HG03442 (cell line): ENCODE data around the gene TRMT5.

Source experiments
- ATAC-seq: cut with Tn5 transposase; IDR thresholded peaks from one replicate; pipeline ENCODE4 v1.9.1; 2021; ENCODE audit warnings: mild to moderate bottlenecking, moderate library complexity; ENCODE audit not compliant: unreplicated experiment

TRMT5 gene, protein sequence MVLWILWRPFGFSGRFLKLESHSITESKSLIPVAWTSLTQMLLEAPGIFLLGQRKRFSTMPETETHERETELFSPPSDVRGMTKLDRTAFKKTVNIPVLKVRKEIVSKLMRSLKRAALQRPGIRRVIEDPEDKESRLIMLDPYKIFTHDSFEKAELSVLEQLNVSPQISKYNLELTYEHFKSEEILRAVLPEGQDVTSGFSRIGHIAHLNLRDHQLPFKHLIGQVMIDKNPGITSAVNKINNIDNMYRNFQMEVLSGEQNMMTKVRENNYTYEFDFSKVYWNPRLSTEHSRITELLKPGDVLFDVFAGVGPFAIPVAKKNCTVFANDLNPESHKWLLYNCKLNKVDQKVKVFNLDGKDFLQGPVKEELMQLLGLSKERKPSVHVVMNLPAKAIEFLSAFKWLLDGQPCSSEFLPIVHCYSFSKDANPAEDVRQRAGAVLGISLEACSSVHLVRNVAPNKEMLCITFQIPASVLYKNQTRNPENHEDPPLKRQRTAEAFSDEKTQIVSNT

DNA sequence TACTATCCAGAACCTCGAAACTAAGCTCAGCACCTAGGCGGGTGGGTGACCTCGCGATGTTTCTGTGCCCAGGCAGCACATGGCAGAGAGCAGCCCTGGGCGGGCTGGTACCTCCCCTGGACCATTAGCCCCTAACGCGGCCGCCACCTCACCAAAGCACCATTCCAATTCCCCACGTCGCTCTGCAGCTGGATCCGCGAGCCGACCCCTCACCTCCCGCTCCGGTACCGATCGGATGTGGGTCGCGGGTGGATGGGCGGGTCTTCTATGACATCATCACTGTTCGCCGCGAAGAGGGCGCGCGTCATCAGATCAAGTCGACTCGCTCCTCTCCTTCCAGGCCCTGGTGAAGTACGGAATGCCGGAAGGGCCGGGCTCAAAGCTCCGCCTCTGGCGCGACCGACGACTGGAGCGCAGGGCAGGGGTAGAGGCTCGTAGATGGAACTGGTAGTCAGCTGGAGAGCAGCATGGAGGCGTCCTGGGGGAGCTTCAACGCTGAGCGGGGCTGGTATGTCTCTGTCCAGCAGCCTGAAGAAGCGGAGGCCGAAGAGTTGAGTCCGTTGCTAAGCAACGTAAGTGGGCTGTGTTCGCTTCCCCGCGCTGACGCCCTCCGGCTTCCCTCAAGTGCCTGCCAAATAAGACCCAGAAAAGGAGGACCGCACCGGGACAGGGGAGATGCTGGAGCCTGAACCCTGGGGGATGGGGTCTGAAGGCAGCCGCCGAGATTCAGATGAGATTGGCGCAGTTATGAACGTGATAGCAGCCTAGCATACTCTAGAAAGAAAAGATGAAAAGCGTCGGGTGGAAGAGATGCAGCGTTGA, at the start of gene TRMT5, which contains the start of gene SLC38A6:
TRMT5 (minus strand) TSS at position 269 of the 822 bp plus-strand sequence; CDS start at position 163, 106 bp downstream.
SLC38A6 (plus strand) TSS at position 435 of the 822 bp plus-strand sequence; CDS start at position 468, 33 bp downstream.
- peak; percentile 82 for ATAC-seq

DNA sequence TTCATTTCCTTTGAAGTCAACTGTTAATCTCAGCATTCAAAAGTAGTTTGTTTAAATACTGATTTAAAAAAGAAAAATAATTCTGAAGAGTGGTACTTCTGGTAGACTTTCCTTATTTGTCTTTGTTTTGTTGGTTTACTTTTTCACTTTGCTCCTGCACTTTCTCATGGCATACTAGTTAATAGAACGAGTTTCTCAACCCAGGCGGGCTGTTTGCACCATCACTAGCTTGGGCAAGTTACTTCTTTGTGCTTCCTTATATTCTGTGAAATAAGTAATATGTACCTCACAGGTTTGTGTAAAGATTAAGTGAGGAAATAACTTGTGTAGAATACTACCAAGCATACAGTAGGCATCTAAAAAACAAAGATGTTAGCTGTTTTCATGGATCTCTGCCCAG, 45.6 kb upstream of the TRMT5 start:
- no peak for ATAC-seq

DNA sequence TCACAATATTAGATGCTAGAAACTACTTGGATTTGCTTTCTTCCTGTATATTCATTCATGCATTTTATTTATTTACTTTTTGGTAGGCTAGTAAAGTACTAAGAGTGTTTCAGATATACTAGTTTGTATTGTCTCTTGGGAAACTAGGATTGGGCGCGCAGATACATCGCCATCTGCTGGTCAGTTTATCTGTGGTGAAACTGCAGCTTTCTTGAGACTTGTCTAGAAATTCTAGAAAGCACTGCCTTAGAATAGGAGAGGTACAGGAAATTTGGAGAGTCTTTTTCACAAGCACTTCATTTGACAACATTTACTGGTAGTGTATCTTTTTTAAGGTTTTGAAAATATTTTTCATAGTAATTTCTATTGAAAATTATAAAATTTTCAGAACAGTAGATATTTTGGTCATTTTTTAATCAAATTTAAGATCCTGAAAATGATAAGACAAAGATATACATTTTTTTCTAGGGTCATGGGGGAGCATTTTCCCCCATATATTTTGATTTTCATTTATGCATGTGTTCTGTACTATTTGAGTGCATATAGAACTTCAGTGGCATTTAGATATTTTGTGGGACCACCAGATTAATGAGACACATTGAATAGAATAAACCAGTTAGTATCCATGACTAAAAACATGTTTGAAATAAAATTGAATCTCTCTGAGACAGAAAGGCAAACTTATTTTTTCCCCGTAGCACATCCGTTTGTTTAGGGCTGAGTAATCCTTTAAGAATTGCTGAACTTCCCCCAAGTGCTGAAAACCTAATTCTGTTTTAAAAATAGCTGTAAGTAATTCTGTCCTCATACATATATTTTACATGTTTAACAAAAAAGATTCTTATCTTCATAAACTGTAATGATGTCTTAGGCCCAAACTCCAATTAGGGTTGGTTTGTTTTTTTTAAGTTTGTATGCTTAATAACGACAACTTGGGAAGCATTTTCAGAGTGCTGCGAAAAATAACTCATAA, 44.7 kb upstream of the TRMT5 start:
- peak; percentile 46 for ATAC-seq

DNA sequence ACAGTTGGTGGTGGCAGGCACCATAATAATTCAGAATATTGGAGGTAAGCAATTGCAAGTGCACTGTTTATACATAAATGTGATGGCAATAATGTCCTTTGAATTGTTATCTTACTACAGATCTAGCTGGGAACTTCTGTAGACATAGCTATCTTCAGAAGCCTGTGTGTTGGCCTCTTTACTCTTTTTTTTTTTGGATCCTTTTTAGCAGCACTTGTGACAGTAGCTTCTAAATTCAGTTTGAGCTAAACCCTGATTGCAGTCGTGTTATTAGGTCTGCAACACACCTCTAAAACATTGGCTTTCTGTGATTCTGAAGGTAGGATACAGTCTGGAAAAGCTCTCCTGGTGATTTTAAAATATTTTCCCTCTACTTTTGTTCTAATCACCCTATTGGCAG, 38.7 kb upstream of the TRMT5 start:
- no peak for ATAC-seq

DNA sequence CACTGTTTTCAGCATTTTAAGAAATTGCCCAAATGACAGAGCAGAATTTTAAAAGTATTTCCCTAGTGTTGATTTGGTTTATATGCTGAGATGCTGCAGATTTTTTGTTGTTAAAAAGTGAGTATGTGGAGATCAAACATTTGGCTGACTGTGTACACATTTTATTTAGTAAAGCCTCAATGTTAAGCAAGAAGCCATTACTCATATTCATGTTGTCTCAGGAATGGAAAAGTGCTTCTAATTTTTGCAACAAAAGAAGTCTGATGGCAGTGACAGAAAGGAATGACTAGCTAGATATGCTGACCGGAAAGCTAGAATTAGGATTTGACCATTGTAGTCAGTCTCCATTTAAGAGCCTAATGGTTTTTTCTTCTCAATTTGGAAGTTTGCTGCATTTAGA, 22.7 kb upstream of the TRMT5 start:
- ATAC-seq = no peak

DNA sequence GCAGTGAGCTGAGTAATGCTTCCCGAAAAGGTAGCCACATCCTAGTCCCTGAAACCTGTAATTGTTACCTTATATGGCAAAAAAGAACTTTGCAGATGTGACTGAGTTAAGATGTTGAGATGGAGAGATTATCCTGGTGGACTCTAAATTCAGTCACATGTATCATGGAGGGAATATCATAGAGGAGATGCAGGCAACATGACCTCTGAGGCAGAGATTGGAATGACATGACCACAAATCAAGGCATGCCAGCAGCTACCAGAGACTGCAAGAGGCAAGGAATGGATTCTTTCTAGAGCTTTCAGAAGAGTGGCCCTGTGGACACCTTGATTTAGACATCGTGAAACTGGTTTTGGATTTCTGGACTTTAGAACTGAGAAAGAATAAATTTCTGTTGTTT, 18.7 kb upstream of the TRMT5 start:
- no peak for ATAC-seq

DNA sequence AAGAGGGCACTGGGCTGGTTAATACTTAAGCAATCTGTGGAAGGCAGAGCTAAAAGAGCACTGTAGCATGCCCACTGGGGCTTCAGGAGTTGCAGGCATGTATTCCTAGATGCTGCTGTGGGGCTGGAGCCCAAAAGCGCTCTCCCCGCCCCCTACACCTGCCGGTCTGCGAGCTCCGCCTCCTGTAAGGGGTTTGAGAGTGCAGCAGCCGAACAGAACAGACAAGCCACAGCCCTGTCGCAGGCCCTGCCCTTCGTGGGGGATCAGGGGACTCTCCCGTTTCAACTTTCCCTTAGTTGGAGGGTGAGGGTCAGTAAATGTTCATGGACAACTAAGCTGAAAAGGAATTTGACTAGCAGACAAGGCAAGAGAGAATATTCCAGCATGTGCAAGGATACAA, 17.7 kb upstream of the TRMT5 start:
- no peak for ATAC-seq

DNA sequence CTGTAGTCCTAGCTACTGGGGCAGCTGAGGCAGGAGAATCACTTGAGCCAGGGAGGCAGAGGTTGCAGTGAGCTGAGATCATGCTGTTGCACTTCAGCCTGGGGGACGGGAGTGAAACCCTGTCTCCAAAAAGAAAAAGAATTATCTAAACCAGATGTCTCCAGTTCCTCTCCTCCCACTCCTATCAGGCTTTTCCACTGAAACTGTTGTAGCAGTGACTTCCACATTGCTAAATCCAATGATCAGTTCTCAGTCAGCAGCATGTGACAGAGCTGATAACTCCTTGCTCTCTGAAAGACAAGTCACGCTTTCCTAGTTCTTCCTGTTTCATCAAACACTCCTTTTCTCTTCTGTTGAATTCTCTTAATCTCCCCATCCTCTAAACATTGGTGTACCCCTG, 8.7 kb upstream of the TRMT5 start:
- no peak for ATAC-seq

DNA sequence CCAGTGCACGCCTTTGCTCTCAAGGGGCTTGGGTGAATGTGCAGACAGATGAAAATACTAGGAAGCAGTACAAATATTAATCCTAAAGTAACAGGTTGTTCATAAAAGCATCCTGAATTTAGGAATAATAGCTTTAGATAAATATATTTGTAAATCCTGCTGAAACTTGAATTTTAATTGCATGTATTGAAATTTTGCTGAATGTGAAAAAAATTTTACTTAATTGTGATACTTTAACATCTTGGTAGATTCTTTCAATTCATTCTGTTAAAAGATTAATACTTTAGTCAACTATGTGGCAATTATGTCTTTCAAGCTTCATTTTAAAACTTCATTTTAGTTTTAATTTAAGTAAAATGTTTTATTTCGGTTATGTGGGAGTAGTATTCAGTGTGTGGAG, 5.6 kb upstream of the TRMT5 start:
- ATAC-seq = no peak

DNA sequence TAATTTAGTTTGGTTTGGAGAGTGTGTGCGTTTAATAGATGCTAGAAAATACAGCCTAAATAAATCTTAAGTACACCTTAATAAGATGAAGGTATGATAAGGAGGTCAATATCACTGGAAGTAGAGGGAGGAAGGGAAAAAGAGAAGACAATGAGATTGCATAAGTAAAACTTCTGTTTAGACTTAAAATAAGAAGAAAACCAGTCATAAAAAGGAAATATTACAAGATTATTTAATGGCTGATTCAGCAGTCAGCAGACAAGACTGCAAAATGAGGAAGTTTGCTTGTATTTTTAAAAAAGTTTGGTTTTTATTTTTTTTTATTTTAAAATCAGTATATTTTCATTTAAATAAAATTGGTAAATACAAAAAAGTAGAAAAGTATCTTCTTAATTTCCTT, 3.3 kb upstream of the TRMT5 start:
- ATAC-seq = no peak

DNA sequence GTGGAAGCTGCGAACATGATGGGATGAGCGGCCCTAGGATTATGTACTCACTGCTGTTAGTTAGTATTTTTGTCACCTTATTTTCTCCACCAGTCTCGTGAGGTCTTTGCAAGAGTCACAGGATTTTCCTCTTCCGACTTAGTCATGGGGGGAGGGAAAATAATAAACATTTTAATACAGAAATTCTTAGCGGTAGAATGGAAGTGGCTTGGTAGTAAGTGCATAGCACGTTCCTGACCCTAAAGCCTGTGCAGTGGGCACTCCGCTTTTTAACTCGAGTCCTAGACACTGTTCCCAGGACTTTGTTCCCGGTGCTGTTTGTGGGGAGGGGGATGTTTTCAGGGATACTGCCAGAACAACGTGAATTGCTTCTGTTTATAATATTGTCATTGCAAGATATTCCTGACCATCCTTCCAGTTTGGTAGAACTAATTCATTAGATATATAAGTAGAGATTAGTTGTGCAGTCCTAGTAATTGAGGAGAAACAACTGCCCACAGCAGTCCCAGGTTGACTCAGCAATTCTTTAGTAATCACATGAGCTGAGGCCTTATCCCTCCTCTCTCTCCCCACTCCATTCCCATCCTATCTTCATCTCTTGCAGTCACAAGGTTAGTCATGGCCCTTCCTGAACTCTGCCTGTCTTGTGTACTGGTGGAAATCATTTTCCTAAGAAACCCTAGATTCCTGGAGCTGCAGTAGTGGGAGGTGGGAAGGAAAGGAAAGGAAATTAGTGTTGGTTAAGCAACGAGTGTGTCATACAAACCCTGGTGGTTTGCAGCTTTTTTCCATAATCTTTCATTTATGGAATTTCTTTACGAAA, 965 bp upstream of the TRMT5 start:
- ATAC-seq = no peak

DNA sequence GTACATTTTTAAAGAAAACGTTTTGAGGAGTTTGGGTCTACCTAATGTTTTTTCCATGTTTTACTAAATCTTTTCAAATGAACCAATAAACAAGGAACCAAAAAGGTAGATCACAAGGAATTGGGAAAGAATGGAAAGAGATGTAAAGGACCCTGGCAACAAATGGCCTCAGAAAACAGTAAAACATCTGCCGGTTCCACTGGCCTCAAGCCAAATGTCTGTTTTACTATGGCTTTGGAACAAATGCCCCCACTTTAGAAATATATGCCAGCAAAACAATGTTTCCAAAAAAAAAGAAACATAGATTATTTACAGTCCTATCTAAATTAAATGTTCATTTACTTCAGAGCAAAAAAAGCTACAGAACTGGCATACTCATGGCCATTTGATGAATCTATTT, 3.0 kb downstream of the TRMT5 start:
- ATAC-seq = no peak

DNA sequence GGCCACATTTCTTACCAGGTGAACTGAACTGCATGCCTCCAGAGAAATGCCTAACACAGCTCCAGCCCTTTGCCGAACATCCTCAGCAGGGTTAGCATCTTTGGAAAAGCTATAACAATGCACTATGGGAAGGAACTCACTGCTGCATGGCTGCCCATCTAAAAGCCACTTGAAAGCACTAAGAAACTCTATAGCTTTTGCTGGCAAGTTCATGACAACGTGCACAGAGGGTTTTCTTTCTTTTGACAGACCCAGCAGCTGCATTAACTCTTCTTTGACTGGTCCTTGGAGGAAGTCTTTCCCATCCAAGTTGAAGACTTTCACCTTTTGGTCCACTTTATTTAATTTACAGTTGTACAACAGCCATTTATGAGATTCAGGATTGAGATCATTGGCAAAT, 5.3 kb downstream of the TRMT5 start:
- ATAC-seq = no peak

DNA sequence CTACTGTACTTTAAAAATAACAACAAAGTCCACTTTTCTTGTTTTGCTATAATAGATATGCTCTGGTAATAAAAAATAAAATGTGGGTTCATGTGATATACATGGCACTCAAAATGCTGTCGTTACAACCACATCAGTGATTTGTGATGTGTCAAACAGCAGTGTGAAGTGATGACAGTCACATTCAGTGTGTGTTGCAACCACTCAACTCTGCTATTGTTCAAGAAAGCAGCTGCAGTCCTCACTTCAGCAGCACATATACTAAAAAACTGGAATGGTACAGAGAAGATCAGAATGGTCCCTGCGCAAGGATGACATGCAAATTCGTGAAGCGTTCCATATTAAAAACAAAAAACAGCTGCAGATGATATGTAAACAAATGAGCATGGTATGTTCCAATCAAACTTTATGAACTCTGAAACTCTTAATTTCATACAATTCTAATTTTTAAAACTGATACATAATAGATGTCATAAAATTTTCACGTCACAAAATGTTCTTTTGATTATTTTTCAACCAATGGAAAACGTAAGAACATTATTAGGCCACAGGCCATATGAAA, 6.7 kb downstream of the TRMT5 start:
- no peak for ATAC-seq

DNA sequence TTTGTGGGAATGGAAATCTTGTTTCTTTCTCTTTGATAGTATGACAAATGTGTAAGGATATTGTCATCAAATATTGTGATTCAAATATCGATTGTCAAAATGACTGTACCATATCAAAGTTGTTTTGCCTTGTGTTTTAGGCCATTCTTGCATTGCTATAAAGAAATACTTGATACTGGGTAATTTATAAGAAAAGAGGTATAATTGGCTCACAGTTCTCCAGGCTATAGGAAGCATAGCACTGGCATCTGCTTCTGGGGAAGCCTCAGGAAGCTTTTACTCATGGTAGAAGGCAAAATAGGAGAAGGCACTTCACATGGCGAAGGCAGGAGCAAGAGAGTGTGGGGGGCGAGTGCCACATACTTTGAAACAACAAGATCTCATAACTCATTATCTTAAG, 7.8 kb downstream of the TRMT5 start:
- no peak for ATAC-seq

DNA sequence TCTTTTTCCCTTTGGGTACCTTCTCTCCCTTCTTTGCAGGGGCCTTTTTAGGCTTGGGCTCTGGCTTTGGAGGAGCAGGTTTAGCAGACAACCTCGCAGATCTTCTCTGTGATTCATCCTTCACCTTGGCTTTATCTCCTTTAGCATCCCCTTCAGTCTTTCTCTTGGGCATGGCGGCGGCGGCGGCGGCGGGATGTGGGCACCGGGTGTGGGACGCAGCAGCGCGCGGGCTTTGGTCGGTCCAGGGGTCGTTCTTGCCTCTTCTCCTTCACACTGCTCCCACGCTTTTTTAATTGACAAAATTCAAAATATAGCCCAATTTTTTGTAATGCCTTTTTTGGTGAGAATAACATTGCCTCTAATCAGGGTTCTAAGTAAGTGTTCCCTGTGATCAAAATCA, 8.6 kb downstream of the TRMT5 start:
- no peak for ATAC-seq

DNA sequence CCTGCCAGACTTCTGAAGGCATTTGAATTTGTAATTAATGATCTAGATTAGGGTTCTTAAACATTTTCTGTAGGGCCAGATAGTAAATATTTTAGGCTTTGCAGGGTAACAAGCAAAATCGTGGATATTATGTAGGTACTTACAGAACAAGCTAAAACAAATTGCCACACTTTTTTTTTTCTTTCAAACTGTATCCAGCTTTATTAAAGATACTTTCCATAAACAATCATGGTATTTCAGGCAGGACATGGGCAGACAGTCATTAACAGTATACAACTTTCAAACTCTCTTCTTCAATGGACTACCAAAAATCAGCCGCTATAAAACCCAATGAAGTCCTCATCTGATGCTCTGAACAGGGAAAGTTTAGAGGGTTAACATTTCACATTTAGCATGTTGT, 9.6 kb downstream of the TRMT5 start:
- ATAC-seq = no peak

DNA sequence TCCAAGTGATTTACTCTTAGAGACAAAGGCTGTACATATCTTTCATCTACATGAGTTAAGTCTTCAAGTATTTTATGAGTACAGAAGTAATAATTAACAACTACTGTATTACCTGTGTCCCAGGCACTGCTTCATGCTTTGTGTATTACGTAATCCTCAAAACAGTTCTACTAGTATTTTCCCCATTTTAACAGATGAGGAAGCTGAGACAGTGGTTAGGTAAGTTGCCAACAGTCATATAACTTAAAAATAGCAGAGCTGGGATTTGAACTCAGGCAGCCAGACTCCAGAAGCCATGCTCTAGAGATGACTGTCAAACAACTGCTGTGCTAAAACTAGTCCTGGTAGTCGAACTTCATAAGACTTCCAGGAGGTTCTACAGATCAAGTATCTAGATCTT, 10.7 kb downstream of the TRMT5 start:
- no peak for ATAC-seq

DNA sequence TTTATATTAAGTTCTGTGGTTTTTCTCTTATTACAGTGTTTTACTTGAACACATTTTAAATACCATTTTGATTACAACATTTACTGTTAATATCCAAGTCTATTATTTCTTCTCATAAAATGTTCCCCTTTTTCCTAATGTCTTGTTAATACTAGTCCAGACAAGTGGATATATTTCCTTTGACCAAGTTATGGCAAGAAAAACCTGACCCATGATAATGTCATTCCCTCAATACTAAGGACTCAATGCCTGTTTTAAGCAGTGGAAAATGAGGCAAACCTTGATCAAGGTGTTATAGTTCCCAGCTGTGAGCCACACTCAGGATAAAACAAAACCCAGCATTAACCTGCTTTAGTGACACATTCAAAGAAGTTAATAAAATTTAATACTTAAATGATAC, 12.2 kb downstream of the TRMT5 start:
- no peak for ATAC-seq

DNA sequence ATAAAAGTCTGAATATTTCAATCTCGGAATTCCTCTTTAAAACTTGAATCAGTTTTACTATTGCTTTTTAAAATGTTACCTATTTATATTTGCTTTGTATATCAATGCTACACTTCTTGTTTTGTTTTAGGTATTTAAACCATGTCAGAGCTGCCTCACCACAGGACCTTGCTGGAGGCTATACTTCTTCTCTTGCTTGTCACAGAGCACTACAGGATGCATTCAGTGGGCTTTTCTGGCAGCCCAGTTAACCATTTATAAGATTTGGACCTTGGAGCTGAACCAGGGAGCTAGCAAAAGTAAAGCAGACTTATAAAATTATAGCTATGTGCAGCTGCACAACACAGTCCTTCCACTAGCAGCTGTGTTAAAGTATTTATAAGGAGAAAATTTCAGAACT, 12.8 kb downstream of the TRMT5 start:
- ATAC-seq = no peak
